Measurements from ENCODE around the gene HYAL3. TPM values are rescaled to one million over a fixed set of nuclear protein-coding genes. Genes with fewer than 3 reads are reported as not detected.

HYAL3 gene
- total and polyA plus RNA-seq, 10 of the 15 experiments (the other 5 are each of a cell fraction or from before 2014, with no cell fraction given) = 0.37 to 4.2 (median 2.8) TPM

DNA sequence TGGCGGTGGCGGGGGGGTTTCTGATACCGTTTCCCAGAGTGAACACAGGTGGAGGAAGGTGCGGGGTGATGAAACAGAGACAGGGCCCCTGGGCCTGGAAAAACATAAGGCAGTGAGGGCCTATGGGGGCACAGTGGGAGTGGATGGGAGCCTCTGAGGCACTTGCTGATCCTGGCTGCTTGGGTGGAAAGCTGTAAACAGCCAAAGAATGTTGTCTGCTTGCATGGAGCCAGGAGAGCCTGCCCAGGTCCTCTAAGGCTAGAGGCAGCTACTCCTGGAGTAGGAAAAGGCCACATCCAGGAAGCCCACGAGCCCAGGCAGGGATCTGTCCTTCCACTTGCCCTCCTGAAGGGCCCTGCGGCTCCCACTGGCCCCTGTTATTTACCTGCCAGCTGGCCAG is 33.2 kb downstream of the HYAL3 start:
- Histone ChIP-seq H4K20me1 (ENCODE audit: control insufficient read depth, insufficient read depth) (no peaks in the 10 kb centered on the region), H3K4me3 (no peak overlapping the region), H2AFZ (ENCODE audit: control insufficient read depth, low read depth, low read length) (no peak overlapping the region), H3K9me3 (replicated peaks; ENCODE audit: control insufficient read depth, insufficient read depth, low read length) (no peaks in the 10 kb centered on the region), H3K27me3 (replicated peaks in 1 of 2; ENCODE audit: control insufficient read depth in 2 of 2, insufficient read depth in 2 of 2, low read length in 1 of 2) (peaks cover 0 to 4% of the 10 kb centered on the region in 2 experiments; a peak in 1 of 4 replicates), H3K9ac (ENCODE audit: control insufficient read depth, insufficient read depth, low read length) (no peak overlapping the region), H3K4me2 (ENCODE audit: control insufficient read depth, insufficient read depth) (no peak overlapping the region), H3K27ac (ENCODE audit: control insufficient read depth, insufficient read depth) (no peak overlapping the region), H3K4me1 (ENCODE audit: control insufficient read depth, insufficient read depth, low read length) (peaks cover 1% of the 10 kb centered on the region), H3K36me3 (ENCODE audit: control insufficient read depth in 2 of 2, insufficient read depth in 2 of 2, low read length in 1 of 2) (no peaks in the 10 kb centered on the region), H3K79me2 (ENCODE audit: control insufficient read depth, insufficient read depth, low read length) (no peaks in the 10 kb centered on the region)
- CTCF ChIA-PET = interaction anchor here (1.9 kb wide), 1 partner anchor 39 kb away, joined by 6 read pairs; no protein-coding TSS in a partner anchor
- intact Hi-C loops (cut with micrococcal nuclease; ENCODE audit: unreplicated experiment) = no loop called here
- in situ Hi-C loops (cut with MboI) = no loop called here
- no peak for DNase-seq (ENCODE audit: low read depth, low spot score)
- FAIRE-seq = no peak
- WGBS (ENCODE audit: insufficient coverage, insufficient replicate concordance, low lambda C conversion rate, missing lambda C conversion rate) = 36% methylated on average over 6 of the region's 6 CpGs
- RAD21 ChIA-PET (ENCODE audit: unreplicated experiment) = no interaction called here
- TF ChIP-seq, protein P1, sequence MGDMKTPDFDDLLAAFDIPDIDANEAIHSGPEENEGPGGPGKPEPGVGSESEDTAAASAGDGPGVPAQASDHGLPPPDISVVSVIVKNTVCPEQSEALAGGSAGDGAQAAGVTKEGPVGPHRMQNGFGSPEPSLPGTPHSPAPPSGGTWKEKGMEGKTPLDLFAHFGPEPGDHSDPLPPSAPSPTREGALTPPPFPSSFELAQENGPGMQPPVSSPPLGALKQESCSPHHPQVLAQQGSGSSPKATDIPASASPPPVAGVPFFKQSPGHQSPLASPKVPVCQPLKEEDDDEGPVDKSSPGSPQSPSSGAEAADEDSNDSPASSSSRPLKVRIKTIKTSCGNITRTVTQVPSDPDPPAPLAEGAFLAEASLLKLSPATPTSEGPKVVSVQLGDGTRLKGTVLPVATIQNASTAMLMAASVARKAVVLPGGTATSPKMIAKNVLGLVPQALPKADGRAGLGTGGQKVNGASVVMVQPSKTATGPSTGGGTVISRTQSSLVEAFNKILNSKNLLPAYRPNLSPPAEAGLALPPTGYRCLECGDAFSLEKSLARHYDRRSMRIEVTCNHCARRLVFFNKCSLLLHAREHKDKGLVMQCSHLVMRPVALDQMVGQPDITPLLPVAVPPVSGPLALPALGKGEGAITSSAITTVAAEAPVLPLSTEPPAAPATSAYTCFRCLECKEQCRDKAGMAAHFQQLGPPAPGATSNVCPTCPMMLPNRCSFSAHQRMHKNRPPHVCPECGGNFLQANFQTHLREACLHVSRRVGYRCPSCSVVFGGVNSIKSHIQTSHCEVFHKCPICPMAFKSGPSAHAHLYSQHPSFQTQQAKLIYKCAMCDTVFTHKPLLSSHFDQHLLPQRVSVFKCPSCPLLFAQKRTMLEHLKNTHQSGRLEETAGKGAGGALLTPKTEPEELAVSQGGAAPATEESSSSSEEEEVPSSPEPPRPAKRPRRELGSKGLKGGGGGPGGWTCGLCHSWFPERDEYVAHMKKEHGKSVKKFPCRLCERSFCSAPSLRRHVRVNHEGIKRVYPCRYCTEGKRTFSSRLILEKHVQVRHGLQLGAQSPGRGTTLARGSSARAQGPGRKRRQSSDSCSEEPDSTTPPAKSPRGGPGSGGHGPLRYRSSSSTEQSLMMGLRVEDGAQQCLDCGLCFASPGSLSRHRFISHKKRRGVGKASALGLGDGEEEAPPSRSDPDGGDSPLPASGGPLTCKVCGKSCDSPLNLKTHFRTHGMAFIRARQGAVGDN (IDR thresholded peaks at IDR 0.05) = no peak
- TF ChIP-seq TARDBP (IDR thresholded peaks at IDR 0.05; ENCODE audit: borderline replicate concordance) (no peak), ELK1 (IDR thresholded peaks at IDR 0.05; ENCODE audit: low read depth, low read length) (no peak), IKZF2 (IDR thresholded peaks at IDR 0.05) (no peak), FOS (IDR thresholded peaks at IDR 0.05; ENCODE audit: borderline replicate concordance, extremely low read depth, insufficient read length) (no peak), RUNX3 (IDR thresholded peaks at IDR 0.05; ENCODE audit: low read length) (no peak), CTCF (IDR thresholded peaks at IDR 0.05 in 2 of 3, conservative IDR thresholded peaks at IDR 0.05 in 1 of 3; ENCODE audit: control insufficient read depth in 2 of 3, extremely low read depth in 1 of 3, insufficient read depth in 1 of 3, low read depth in 3 of 3, low read length in 3 of 3) (no peak), CBFB (IDR thresholded peaks at IDR 0.05; ENCODE audit: low read depth) (no peak), RFX5 (IDR thresholded peaks at IDR 0.05; ENCODE audit: low read depth, low read length) (no peak), SP1 (IDR thresholded peaks at IDR 0.05; ENCODE audit: low read depth, low read length) (no peak), ZNF622 (IDR thresholded peaks at IDR 0.05) (no peak), SIX5 (IDR thresholded peaks at IDR 0.05; ENCODE audit: low read depth, low read length, severe bottlenecking) (no peak)
- TF ChIP-seq, protein P2, sequence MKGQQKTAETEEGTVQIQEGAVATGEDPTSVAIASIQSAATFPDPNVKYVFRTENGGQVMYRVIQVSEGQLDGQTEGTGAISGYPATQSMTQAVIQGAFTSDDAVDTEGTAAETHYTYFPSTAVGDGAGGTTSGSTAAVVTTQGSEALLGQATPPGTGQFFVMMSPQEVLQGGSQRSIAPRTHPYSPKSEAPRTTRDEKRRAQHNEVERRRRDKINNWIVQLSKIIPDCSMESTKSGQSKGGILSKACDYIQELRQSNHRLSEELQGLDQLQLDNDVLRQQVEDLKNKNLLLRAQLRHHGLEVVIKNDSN (IDR thresholded peaks at IDR 0.05; ENCODE audit: borderline replicate concordance, extremely low read length, insufficient read depth, low read depth, low read length) = no peak
- SMC1A ChIA-PET (ENCODE audit: uncharacterized antibody, unreplicated experiment) = no interaction called here
- POLR2A ChIA-PET = no interaction called here
- BruUV-seq (replicated peaks) = no TSS peak
- ATAC-seq = no peak

All from GM12878 (cell line).